Ascending aorta (tissue), 2 donors: ENCODE data around the gene MXD3. TPM values are rescaled to one million over a fixed set of nuclear protein-coding genes. Genes with fewer than 3 reads are reported as not detected.

Experiments used
- DNase-seq, 2 donors: peaks; one replicate each; pipeline ENCODE4 v3.0.0-alpha.2; 2019; ENCODE audit warnings: low spot score in 2 of 2
- H3K27ac ChIP-seq, 2 donors: fragments of 200-600 bp; sonication (generic); one replicate each; pipeline ENCODE4 v1.5.1; 2016 to 2017; ENCODE audit warnings: mild to moderate bottlenecking in 1 of 2
- H3K27me3 ChIP-seq: fragments of 200-600 bp; sonication (generic); one replicate; pipeline ENCODE4 v1.5.1; 2017
- H3K36me3 ChIP-seq, 2 donors: fragments of 200-600 bp; sonication (generic); one replicate each; pipeline ENCODE4 v1.5.1; 2016
- H3K4me1 ChIP-seq, 2 donors: fragments of 200-600 bp; sonication (generic); one replicate each; pipeline ENCODE4 v1.5.1; 2016 to 2017; ENCODE audit warnings: mild to moderate bottlenecking in 1 of 2
- H3K4me3 ChIP-seq, 2 donors: fragments of 200-600 bp; sonication (generic); one replicate each; pipeline ENCODE4 v1.5.1; 2016 to 2017; ENCODE audit warnings: mild to moderate bottlenecking in 1 of 2
- H3K9me3 ChIP-seq, 2 donors: fragments of 200-600 bp; sonication (generic); one replicate each; pipeline ENCODE4 v1.5.1; 2016
- intact Hi-C: fragments of 100-400 bp; cut with DNase I; formaldehyde crosslinking; loops from one replicate; pipeline ENCODE4 v1.15.1; 2023
- total RNA-seq: library from RNA; depleted of rRNA; stranded (reverse); fragments of >200 nt; gene quantifications from one replicate; pipeline ENCODE4 v1.1.0, GENCODE V29; 2016
- TF ChIP-seq, protein P1 (sequence below), 3 experiments: fragments of 200-600 bp in 2 of 3; fragments of 450-650 bp in 1 of 3; sonication (generic) in 2 of 3; IDR thresholded peaks; one replicate each; pipeline ENCODE4 v1.5.1; 2016 to 2019; ENCODE audit warnings: antibody characterized with exemption in 3 of 3, mild to moderate bottlenecking in 1 of 3, moderate library complexity in 1 of 3

The MXD3 gene
- total RNA-seq, 1 donor from 2014 or later: 13.5 TPM

- no peaks in the 10 kb centered on the region for H3K9me3 ChIP-seq
- no peak for DNase-seq
- intact Hi-C loops: no loop called here
These were observed 9.2 kb upstream of the MXD3 start for GRCh38 chr5:177320879-177321278.

GRCh38 chr5:177319913-177320588 lies 8.4 kb upstream of the MXD3 start:
- intact Hi-C loops: no loop called here
- no peak for DNase-seq
- H3K9me3 ChIP-seq: no peaks in the 10 kb centered on the region
- peaks cover 3 to 4% of the 10 kb centered on the region in 2 donors for H3K36me3 ChIP-seq
- H3K4me3 ChIP-seq: no peak overlapping the region
- no peak overlapping the region for H3K27ac ChIP-seq
- TF ChIP-seq, protein P1, sequence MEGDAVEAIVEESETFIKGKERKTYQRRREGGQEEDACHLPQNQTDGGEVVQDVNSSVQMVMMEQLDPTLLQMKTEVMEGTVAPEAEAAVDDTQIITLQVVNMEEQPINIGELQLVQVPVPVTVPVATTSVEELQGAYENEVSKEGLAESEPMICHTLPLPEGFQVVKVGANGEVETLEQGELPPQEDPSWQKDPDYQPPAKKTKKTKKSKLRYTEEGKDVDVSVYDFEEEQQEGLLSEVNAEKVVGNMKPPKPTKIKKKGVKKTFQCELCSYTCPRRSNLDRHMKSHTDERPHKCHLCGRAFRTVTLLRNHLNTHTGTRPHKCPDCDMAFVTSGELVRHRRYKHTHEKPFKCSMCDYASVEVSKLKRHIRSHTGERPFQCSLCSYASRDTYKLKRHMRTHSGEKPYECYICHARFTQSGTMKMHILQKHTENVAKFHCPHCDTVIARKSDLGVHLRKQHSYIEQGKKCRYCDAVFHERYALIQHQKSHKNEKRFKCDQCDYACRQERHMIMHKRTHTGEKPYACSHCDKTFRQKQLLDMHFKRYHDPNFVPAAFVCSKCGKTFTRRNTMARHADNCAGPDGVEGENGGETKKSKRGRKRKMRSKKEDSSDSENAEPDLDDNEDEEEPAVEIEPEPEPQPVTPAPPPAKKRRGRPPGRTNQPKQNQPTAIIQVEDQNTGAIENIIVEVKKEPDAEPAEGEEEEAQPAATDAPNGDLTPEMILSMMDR (IDR thresholded peaks at IDR 0.05): no peak
- no peaks in the 10 kb centered on the region for H3K4me1 ChIP-seq
- H3K27me3 ChIP-seq: no peaks in the 10 kb centered on the region

More at GRCh38 chr5:177320879-177321278, 9.2 kb upstream of the MXD3 start:
- TF ChIP-seq, protein P1 (IDR thresholded peaks at IDR 0.05): no peak
- no peaks in the 10 kb centered on the region for H3K4me1 ChIP-seq
- peaks cover 3 to 4% of the 10 kb centered on the region in 2 donors for H3K36me3 ChIP-seq
- H3K4me3 ChIP-seq: no peak overlapping the region
- no peak overlapping the region for H3K27ac ChIP-seq
- H3K27me3 ChIP-seq: no peaks in the 10 kb centered on the region

- no peaks in the 10 kb centered on the region for H3K9me3 ChIP-seq
- H3K27me3 ChIP-seq: no peaks in the 10 kb centered on the region
- intact Hi-C loops: no loop called here
- H3K36me3 ChIP-seq: peaks cover 3 to 4% of the 10 kb centered on the region in 2 donors
- peak in 1 of 2 donors; percentile 84 for DNase-seq
- H3K4me3 ChIP-seq: no peak overlapping the region
- H3K4me1 ChIP-seq: no peaks in the 10 kb centered on the region
- TF ChIP-seq, protein P1 (IDR thresholded peaks at IDR 0.05): peak; percentile 69 to 80 (median 76)
- H3K27ac ChIP-seq: no peak overlapping the region
These were observed 6.3 kb upstream of the MXD3 start for GRCh38 chr5:177317959-177318377.

DNA sequence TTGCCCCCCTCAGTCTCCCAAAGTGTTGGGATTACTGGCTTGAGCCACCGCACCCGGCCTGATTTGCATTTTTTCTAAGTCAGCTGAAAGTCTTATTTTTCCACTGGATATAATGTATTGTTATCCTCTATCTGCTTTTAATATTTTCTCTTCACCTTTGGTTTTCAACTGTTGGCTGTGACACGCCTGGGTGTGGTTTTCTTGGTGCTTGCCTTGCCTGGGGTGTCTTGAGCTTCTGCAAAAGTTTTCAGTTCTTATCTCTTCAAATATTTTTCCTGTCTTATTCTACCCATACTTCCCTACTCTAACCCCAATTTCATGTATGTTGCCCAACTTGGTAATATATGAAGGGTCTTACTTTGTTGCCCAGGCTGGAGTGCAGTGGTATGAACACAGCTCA lies 4.3 kb upstream of the MXD3 start:
- H3K36me3 ChIP-seq: peaks cover 3 to 4% of the 10 kb centered on the region in 2 donors
- H3K27me3 ChIP-seq: no peaks in the 10 kb centered on the region
- intact Hi-C loops: no loop called here
- no peak for DNase-seq
- peaks cover 12 to 17% of the 10 kb centered on the region in 2 donors for H3K4me1 ChIP-seq
- TF ChIP-seq, protein P1 (IDR thresholded peaks at IDR 0.05): no peak
- H3K9me3 ChIP-seq: no peaks in the 10 kb centered on the region
- no peak overlapping the region for H3K4me3 ChIP-seq
- no peak overlapping the region for H3K27ac ChIP-seq

DNA sequence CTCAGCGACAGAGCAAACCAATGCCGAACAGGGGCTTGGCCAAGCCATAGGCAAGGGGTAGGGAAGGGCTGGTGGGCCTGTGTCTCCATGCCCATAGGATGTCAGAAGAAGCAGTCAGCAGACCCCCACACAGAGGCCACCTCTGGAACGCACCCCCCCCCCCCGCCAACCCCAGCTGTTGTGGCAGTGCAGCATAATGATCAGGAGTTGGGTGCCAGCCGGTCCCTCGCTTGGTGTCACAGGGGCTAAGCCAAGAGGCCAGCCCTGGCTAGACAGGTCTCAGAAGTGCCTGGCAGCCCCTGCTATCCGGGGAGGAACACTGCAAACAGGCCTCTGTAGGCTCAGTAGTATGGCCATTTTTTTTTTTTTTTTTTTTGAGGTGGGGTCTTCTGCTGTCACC lies 3.7 kb upstream of the MXD3 start:
- Histone ChIP-seq H3K9me3 (no peaks in the 10 kb centered on the region), H3K27me3 (no peaks in the 10 kb centered on the region), H3K4me1 (peaks cover 12 to 18% of the 10 kb centered on the region in 2 donors), H3K4me3 (no peak overlapping the region), H3K36me3 (peaks cover 3 to 4% of the 10 kb centered on the region in 2 donors), H3K27ac (no peak overlapping the region)
- intact Hi-C loops: no loop called here
- TF ChIP-seq, protein P1 (IDR thresholded peaks at IDR 0.05): no peak
- DNase-seq: no peak
